Tibial nerve (tissue), 4 donors: Measurements from ENCODE around the gene F5. TPM values are rescaled to one million over a fixed set of nuclear protein-coding genes. Genes with fewer than 3 reads are reported as not detected.
"Not testable (repeated sequence)": the region's sequence is repeated elsewhere in the genome, so short reads cannot be mapped to it uniquely, and the experiment has no call there.

Experiments used
- DNase-seq, 2 donors: peaks; one replicate each; pipeline ENCODE4 v3.0.0-alpha.2; 2019; ENCODE audit warnings: low spot score in 2 of 2
- H3K27ac ChIP-seq, 4 donors: fragments of 200-600 bp; sonication (generic) in 3 of 4; one replicate each; pipeline ENCODE4 v1.5.1; 2017 to 2019; ENCODE audit warnings: mild to moderate bottlenecking in 1 of 4
- H3K27me3 ChIP-seq, 2 donors: fragments of 200-600 bp; sonication (generic) in 1 of 2; one replicate each; pipeline versions ENCODE4 v1.5.1 to v1.6.0; 2017 to 2019
- H3K36me3 ChIP-seq, 3 donors: fragments of 200-600 bp; sonication (generic); one replicate each; pipeline ENCODE4 v1.5.1; 2018 to 2019
- H3K4me1 ChIP-seq, 4 donors: fragments of 200-600 bp; sonication (generic) in 3 of 4; one replicate each; pipeline ENCODE4 v1.5.1; 2017 to 2019
- H3K4me3 ChIP-seq, 4 donors: fragments of 200-600 bp; sonication (generic) in 3 of 4; one replicate each; pipeline ENCODE4 v1.5.1; 2017 to 2019; ENCODE audit warnings: mild to moderate bottlenecking in 1 of 4, moderate library complexity in 1 of 4
- H3K9me3 ChIP-seq, 4 donors: fragments of 200-600 bp; sonication (generic) in 3 of 4; one replicate each; pipeline ENCODE4 v1.5.1; 2017 to 2019
- CTCF ChIP-seq, 5 experiments: fragments of 200-600 bp in 3 of 5; fragments of 450-650 bp in 2 of 5; sonication (generic) in 3 of 5; IDR thresholded peaks; one replicate each; pipeline ENCODE4 v1.5.1; 2016 to 2019; ENCODE audit warnings: antibody characterized with exemption in 5 of 5, mild to moderate bottlenecking in 3 of 5, moderate library complexity in 2 of 5
- EP300 ChIP-seq, 2 donors: sonication (generic); formaldehyde crosslinking; IDR thresholded peaks; one replicate each; pipeline ENCODE4 v1.6.1; 2017; ENCODE audit warnings: antibody characterized with exemption in 2 of 2, mild to moderate bottlenecking in 1 of 2
- POLR2A ChIP-seq, 2 donors: fragments of 450-650 bp; IDR thresholded peaks; one replicate each; pipeline ENCODE4 v1.6.1; 2017; ENCODE audit warnings: antibody characterized with exemption in 2 of 2, mild to moderate bottlenecking in 2 of 2, moderate library complexity in 2 of 2
- WGBS, 2 donors: methylation state at CpG; one replicate each; pipeline ENCODE4 v1.1.5; 2018; 5-methylcytosine and 5-hydroxymethylcytosine counted together
- total RNA-seq, 4 donors: library from RNA; depleted of rRNA; stranded (reverse); fragments of >200 nt; gene quantifications; one replicate each; pipeline ENCODE4 v1.1.0, GENCODE V29; 2016

F5 gene
- total RNA-seq, 4 donors from 2014 or later = 0.42 to 0.98 (median 0.60) TPM; not detected in 1

- Histone ChIP-seq H3K4me3 (no peak overlapping the region), H3K9me3 (no peaks in the 10 kb centered on the region), H3K27ac (no peak overlapping the region), H3K36me3 (no peaks in the 10 kb centered on the region), H3K4me1 (peaks cover 0 to 21% (median 0%) of the 10 kb centered on the region in 4 donors), H3K27me3 (no peaks in the 10 kb centered on the region)
- 87 to 89% methylated on average over 4 of the region's 4 CpGs for WGBS, 2 donors
- TF ChIP-seq EP300 (IDR thresholded peaks at IDR 0.05) (no peak), POLR2A (IDR thresholded peaks at IDR 0.05) (no peak), CTCF (IDR thresholded peaks at IDR 0.05) (no peak)
- DNase-seq = no peak
Measured at GRCh38 chr1:169510060-169510459, 76.2 kb downstream of the F5 start.

GRCh38 chr1:169509354-169509753 is 76.9 kb downstream of the F5 start:
- DNase-seq = no peak
- Histone ChIP-seq H3K9me3 (no peaks in the 10 kb centered on the region), H3K27me3 (no peaks in the 10 kb centered on the region), H3K36me3 (no peaks in the 10 kb centered on the region), H3K4me1 (peaks cover 0 to 21% (median 0%) of the 10 kb centered on the region in 4 donors), H3K27ac (peak overlapping the region in 1 of 4 donors; percentile 45), H3K4me3 (no peak overlapping the region)
- 64% methylated on average over 1 of the region's 1 CpG for WGBS, 2 donors
- TF ChIP-seq CTCF (IDR thresholded peaks at IDR 0.05) (no peak), EP300 (IDR thresholded peaks at IDR 0.05) (no peak), POLR2A (IDR thresholded peaks at IDR 0.05) (no peak)

GRCh38 chr1:169508432-169509338 is 77.6 kb downstream of the F5 start:
- TF ChIP-seq CTCF (IDR thresholded peaks at IDR 0.05) = no peak
- no peak for TF ChIP-seq POLR2A (IDR thresholded peaks at IDR 0.05)
- no peak for TF ChIP-seq EP300 (IDR thresholded peaks at IDR 0.05)

GRCh38 chr1:169507413-169507812 is 78.9 kb downstream of the F5 start:
- H3K4me1 ChIP-seq = peaks cover 0 to 21% (median 0%) of the 10 kb centered on the region in 4 donors
- no peak overlapping the region for H3K27ac ChIP-seq
- no peak overlapping the region for H3K4me3 ChIP-seq
- no peaks in the 10 kb centered on the region for H3K27me3 ChIP-seq
- DNase-seq = no peak
- peaks cover 0 to 1% (median 0%) of the 10 kb centered on the region in 4 donors for H3K9me3 ChIP-seq
- WGBS, 2 donors = 88 to 90% methylated on average over 2 of the region's 2 CpGs
- no peak for TF ChIP-seq CTCF (IDR thresholded peaks at IDR 0.05)
- TF ChIP-seq EP300 (IDR thresholded peaks at IDR 0.05) = no peak
- no peak for TF ChIP-seq POLR2A (IDR thresholded peaks at IDR 0.05)
- no peaks in the 10 kb centered on the region for H3K36me3 ChIP-seq

More at GRCh38 chr1:169508432-169509338, 77.6 kb downstream of the F5 start:
- H3K4me1 ChIP-seq = peaks cover 0 to 21% (median 0%) of the 10 kb centered on the region in 4 donors
- peak overlapping the region in 1 of 4 donors; percentile 59 for H3K27ac ChIP-seq
- no peaks in the 10 kb centered on the region for H3K9me3 ChIP-seq
- DNase-seq = no peak
- H3K4me3 ChIP-seq = no peak overlapping the region
- no peaks in the 10 kb centered on the region for H3K36me3 ChIP-seq
- 11 to 13% methylated on average over 3 of the region's 3 CpGs for WGBS, 2 donors
- no peaks in the 10 kb centered on the region for H3K27me3 ChIP-seq

GRCh38 chr1:169503601-169504000 is 82.7 kb downstream of the F5 start:
- 90 to 98% methylated on average over 2 of the region's 2 CpGs for WGBS, 2 donors
- H3K4me1 ChIP-seq = not testable (repeated sequence)

More at GRCh38 chr1:169503601-169504000, 82.7 kb downstream of the F5 start:
- not testable (repeated sequence) for DNase-seq, H3K27ac ChIP-seq, H3K27me3 ChIP-seq, H3K36me3 ChIP-seq, H3K4me3 ChIP-seq, H3K9me3 ChIP-seq
